Astrocyte of the spinal cord (primary cell): ENCODE measurements around the gene STX16.

Experiments used
- DNase-seq: peaks from one replicate; pipeline ENCODE4 v3.0.0; 2011; ENCODE audit warnings: low read depth, low spot score
- H3K4me3 ChIP-seq: 2 replicates; pipeline ENCODE4 v1.5.1; 2011; ENCODE audit warnings: low read depth, mild to moderate bottlenecking, low read length, moderate library complexity
- in situ Hi-C: cut with HindIII; loops from 2 replicates; pipeline ENCODE4 v1.10.0; 2017; ENCODE audit warnings: low sequenced_read_pairs
- TF ChIP-seq, protein P1 (sequence below): IDR thresholded peaks from 2 replicates; pipeline ENCODE4 v1.5.1; 2012; ENCODE audit warnings: low read depth, mild to moderate bottlenecking, low read length, inconsistent platforms

STX16 gene

DNA sequence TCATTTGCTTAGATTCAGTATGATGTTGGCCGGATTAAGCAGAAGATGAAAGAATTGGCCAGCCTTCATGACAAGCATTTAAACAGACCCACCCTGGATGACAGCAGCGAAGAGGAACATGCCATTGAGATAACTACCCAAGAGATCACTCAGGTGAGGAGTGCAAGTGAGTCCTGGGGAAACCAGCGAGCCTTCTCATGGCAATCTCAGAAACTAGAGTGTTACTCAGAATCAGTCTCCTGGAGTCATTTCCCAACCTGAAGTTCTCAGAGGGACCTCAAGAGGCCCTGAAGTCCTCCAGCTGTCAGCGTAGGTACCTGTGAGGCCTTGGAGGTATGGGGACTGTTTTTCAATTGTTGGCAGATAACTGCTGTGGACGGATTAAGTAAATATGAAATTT is 16.9 kb downstream of the STX16 start:
- TF ChIP-seq, protein P1, sequence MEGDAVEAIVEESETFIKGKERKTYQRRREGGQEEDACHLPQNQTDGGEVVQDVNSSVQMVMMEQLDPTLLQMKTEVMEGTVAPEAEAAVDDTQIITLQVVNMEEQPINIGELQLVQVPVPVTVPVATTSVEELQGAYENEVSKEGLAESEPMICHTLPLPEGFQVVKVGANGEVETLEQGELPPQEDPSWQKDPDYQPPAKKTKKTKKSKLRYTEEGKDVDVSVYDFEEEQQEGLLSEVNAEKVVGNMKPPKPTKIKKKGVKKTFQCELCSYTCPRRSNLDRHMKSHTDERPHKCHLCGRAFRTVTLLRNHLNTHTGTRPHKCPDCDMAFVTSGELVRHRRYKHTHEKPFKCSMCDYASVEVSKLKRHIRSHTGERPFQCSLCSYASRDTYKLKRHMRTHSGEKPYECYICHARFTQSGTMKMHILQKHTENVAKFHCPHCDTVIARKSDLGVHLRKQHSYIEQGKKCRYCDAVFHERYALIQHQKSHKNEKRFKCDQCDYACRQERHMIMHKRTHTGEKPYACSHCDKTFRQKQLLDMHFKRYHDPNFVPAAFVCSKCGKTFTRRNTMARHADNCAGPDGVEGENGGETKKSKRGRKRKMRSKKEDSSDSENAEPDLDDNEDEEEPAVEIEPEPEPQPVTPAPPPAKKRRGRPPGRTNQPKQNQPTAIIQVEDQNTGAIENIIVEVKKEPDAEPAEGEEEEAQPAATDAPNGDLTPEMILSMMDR = no peak
- no peak for DNase-seq
- no peak overlapping the region for H3K4me3 ChIP-seq
- in situ Hi-C loops = loop anchor here (25.0 kb wide), 1 partner anchor 431 kb away; the partner anchor contains the start of gene ANKRD60

DNA sequence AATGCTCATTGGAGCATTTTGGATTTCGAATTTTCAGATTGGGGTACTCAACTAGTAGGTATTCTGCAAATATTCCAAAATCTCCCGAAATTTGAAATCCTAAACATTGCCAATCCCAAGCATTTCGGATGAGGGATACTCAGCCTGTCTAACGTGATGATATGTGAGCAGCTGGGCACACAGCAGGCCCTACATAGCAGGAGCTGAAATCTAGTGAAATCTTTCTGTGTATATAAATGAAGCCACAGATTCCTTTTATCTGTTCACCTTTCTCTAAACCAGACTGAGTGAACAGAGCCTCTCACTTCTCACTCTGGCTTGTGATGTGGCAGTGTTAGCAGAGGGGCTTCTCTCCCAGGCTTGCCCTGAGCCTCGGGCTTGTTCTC is 17.8 kb downstream of the STX16 start:
- DNase-seq = no peak
- TF ChIP-seq, protein P1 = no peak
- H3K4me3 ChIP-seq = no peak overlapping the region
- in situ Hi-C loops = loop anchor here (25.0 kb wide), 1 partner anchor 432 kb away; the partner anchor contains the start of gene ANKRD60

DNA sequence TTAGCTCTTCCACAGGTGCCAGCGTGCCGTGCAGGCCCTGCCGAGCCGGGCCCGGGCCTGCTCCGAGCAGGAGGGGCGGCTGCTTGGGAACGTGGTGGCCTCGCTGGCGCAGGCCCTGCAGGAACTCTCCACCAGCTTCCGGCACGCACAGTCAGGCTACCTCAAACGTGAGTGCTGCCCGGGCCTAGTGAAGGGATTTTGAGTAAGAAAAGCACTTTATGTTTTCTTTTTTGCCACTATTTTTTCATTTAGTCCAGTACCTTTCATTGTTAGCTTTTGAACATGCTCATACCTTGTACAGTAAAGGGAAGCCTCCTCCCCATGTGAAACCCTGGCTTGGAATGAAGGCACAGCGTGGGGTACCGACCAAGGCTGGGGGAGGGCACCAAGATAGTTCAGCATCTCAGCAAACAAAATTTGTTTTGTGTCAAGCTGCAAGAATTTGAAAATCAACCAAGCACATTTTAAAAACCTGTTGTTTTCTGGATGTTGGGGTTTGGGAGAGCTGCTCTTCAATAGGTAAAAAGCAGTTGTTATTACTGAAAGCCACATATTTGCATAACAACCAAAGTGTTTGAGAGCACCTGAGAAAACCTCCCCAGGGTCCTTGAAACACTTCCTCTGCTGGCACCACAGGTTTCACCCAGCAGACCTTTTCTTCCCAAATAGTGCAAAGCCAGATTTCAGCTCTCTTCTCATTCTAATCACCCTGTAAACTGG is 18.4 kb downstream of the STX16 start:
- H3K4me3 ChIP-seq = no peak overlapping the region
- in situ Hi-C loops = loop anchor here (25.0 kb wide), 1 partner anchor 432 kb away; the partner anchor contains the start of gene ANKRD60
- TF ChIP-seq, protein P1 = no peak
- DNase-seq = no peak

DNA sequence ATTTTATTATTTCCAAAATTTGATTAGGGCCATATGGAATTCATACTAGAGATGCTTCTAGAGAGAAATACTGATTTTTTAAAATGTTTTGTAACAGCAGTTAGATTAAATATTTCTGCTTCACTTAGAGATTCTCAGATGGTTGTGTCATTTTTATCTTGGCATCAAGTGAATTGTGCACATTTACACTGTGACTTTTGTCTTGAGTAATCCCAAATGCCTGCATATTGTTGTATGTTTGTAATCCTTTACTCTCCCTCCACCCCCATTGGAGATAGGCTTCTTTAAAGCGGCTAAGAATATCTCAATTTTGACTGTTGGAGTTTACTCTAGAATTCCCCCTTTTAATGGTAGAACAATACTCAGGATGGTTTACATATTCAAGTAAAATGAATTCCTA is 19.0 kb downstream of the STX16 start:
- no peak for DNase-seq
- TF ChIP-seq, protein P1 = no peak
- in situ Hi-C loops = loop anchor here (25.0 kb wide), 1 partner anchor 433 kb away; the partner anchor contains the start of gene ANKRD60
- H3K4me3 ChIP-seq = no peak overlapping the region

DNA sequence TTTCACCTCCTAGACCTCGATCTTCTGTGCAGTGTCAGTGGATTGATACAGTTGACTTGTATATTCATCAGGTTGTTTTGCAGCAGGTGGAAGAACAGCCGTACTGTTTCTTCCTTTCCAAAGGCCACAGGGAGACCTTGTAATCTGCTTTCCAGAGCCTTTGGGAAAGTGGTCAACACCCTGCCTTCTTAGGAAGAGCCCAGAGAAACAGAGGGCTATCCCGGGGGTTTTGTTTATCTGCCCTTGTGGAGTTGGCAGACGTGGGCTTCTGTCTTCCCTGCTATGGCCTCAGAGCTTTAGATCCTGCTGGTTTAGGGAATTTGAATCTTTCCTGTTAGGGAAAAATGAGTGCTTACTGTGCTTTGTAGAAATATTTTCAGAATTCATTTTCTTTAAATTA is 19.6 kb downstream of the STX16 start:
- TF ChIP-seq, protein P1 = no peak
- no peak overlapping the region for H3K4me3 ChIP-seq
- DNase-seq = no peak
- in situ Hi-C loops = loop anchor here (25.0 kb wide), 1 partner anchor 433 kb away; the partner anchor contains the start of gene ANKRD60

DNA sequence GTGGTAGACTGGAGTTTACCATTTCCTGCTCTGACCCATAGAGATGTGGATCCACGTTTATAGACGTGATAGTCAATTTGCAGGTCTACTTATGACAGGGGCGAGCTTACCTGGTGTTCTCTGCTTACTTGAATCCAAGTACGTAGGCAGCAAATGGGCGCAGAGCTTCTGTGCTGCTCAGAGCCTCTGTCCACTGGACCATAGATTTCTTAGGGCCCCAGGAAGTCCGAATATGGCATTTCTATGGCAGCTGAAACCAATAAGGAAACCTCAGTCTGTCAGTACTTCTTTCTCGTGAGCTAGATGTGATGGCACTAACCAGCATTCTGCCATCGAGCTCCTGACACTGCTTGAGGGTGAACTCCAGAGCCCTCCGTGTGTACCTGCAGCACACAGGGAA is 22.0 kb downstream of the STX16 start:
- in situ Hi-C loops = loop anchor here (25.0 kb wide), 1 partner anchor 436 kb away; the partner anchor contains the start of gene ANKRD60
- H3K4me3 ChIP-seq = no peak overlapping the region

More for the DNA sequence above, 22.0 kb downstream of the STX16 start:
- no peak for DNase-seq
- TF ChIP-seq, protein P1 = no peak
